Ramos (cell line): ENCODE results near the gene DMRT2.

Experiments
- in situ Hi-C: fragments of 300-500 bp; cut with MboI; formaldehyde crosslinking; loops from one replicate; pipeline ENCODE4 v1.14.3; 2022; ENCODE audit warnings: low sequenced_read_pairs; ENCODE audit not compliant: unreplicated experiment

The DMRT2 gene

DNA sequence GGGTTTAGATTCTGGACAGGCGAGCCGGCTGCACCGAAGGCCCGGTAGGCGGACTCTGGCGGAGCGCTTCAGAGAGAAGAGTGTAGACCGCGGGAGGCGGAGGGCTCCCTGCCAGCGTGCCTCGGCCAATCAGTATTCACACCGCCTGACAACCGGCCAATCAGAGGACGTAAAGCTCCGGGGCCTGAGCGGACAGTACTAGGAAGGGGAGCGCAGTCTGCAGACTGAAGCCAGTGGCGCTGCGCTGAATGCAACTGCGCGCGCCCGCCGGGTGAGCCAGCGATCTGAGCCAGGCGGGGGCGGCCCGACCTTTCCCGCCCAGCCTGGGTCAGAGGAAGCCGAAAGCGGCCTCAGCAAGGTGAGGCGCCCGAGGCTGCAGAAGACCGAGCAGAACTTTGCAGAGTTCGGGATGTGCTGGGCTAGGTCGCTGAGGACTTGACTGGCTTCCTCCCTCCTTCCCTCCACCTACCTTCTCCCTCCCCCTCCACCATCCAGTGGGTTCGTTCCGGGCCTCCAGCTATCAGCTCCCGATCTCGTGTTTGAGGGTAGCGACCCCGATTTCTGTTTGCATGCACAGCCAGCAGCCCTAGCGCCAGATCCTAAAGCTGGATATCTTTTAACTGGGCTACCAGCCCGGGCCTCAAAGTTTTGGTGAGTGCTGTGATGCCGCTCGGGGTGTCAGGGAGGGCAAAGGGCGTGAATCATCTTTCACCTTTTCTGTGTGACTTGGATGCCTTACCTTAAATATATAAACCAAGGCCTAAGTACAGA lies at the start of gene DMRT2:
Gene DMRT2, plus strand, starts transcription at position 233 of the 771 bp plus-strand sequence. CDS start 1,257 bp downstream, outside the sequence.
- in situ Hi-C loops = no loop called here

DNA sequence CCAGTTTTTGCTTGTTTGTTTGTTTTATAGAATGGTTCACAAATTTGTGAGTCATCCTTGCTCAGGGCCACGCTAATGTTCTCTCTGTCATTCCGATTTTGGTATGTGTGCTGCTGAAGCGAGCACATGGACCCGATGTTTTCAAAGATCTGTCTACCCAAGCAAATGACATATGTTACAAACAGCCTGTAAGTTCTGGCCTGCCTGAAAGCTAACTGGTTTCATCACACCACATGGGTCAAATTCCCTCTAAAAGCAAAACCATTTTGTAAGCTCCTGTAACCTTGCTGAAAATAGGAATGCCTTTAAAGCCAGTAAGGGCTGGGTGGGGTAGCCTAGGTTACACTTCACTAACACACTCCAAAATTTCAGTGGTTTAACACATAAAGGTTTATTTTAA lies 48.3 kb upstream of the DMRT2 start:
- in situ Hi-C loops = loop anchor here (5.0 to 25.0 kb wide), 2 partner anchors 110 to 390 kb away; no protein-coding TSS in a partner anchor

DNA sequence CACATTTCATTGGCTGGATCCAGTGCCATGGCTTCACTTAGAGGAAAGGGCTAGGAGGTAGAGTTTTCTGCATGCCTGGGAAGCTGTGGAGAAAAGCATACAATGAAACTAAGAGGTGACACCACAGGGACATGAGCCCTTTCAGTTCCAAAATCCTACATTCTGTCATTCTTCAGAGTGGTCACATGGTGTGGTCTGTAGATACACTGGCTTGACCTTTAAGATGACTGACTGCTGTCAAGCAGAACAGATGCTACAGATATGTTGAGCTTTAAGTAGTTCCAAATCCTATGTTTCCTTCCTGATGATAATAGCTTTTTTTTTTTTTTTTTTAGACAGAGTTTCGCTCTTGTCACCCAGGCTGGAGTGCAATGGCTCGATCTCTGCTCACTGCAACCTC lies 47.5 kb upstream of the DMRT2 start:
- in situ Hi-C loops = loop anchor here (5.0 to 25.0 kb wide), 2 partner anchors 110 to 390 kb away; no protein-coding TSS in a partner anchor

DNA sequence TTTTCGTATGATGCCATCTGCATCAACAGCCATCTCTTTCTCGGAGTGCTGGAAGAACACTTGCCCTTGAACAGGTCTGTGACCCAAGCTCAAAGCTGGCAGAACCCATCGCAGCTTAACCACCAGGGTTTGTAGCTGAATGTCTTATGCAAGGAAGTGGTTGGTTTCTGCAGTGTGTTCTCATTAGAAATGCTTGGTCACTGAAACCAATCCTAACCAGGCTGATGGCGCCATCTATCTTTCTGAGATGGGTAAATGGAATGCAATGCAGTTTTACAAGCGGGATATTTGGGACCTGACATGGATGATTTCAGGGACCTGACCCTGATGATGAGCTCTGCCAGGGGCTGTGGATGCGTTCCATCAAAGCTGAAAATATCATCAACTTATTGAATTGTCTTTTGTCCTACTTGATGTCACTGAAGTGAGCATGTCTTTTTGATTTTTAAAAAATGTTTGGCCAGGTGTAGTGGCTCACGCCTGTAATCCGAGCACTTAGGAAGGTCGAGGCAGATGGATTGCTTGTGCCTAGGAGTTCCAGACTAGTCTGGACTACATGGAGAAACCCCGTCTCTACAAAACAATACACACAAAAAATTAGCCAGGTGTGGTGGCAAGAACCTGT lies 45.0 kb upstream of the DMRT2 start:
- in situ Hi-C loops = loop anchor here (25.0 kb wide), 1 partner anchor 393 kb away; no protein-coding TSS in a partner anchor

DNA sequence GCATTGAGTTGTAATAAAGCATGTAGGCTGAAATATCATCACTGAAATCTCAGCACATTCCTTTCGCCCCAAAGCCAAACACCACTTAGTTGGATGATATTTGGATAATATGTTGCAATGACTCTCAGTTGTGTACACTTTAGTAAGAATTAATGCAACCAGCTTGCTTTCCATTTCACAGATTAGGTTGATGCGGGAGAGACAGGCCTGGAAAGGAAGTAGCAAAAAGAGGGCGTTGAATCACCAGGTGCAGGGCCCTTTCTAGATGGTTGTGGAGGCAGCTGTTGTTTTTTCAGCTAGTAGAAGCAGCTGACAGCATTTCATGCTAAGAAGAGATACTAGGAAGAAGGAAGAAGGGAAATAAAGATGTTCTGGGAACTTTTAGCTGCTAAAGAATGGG lies 42.8 kb upstream of the DMRT2 start:
- in situ Hi-C loops = loop anchor here (25.0 kb wide), 1 partner anchor 395 kb away; no protein-coding TSS in a partner anchor

DNA sequence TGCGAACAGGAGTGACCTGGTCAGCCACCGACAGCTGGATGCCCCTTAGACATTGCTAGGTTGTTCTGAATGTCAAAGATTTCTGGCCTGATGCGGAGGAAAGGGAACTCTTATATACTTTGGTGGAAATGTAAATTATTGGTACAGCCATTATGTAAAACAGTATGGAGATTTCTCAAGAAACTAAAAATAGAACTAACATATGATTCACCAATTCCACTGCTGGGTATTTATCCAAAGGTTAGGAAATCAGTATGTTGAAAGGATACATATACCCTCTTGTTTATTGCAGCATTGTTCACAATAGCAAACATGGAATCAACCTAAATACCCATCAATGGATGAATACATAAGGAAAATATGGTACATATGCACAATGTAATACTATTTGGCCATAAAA lies 41.9 kb upstream of the DMRT2 start:
- in situ Hi-C loops = loop anchor here (25.0 kb wide), 1 partner anchor 396 kb away; no protein-coding TSS in a partner anchor

DNA sequence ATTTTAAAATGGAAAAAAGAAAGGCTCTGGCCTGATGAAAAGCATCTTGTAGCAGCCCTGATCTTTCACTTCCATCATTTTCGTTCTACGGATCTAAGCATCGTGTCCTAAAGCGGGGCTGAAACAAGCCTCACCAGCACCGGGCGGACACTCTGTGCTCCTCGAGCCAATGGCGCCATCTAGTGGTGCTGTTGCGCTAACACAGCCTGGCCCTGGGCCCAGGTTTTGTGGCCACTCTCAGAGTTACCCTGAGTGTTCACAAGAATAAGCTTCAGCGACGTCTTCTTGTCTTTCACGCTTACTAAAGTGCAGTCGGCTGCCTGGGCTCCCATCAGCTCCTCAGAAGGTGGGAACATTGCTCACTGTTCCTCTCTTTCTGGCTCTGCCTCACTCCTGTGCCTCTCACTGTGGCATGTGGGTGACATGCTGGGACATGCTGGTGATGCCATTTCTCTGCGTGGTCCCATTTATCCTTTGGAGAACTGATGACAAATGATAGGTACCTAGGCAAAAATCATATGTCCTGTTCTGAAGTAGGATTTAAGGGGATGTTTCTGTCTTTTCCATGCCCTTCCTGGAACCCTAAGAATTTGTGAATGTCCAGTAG lies 41.0 kb upstream of the DMRT2 start:
- in situ Hi-C loops = loop anchor here (25.0 kb wide), 1 partner anchor 397 kb away; no protein-coding TSS in a partner anchor

DNA sequence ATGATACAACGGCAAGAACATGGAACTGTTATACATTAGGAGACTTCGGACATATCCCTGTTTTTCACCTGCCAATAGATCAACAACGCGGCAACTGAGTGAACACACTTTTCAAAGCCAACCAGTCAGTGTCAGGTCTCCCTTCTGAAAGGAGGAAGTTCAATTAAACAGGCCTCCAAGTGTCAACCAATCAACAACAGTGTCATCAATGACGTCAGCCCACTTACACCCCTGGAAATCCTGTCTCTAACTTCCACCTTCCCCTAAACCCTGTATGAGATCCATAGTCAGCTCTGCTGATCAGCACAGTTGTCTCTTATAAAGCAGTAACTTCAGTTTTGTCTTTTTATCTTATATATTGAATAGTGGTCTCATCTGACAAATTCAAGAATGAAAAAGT lies 37.1 kb upstream of the DMRT2 start:
- in situ Hi-C loops = loop anchor here (25.0 kb wide), 1 partner anchor 401 kb away; no protein-coding TSS in a partner anchor

DNA sequence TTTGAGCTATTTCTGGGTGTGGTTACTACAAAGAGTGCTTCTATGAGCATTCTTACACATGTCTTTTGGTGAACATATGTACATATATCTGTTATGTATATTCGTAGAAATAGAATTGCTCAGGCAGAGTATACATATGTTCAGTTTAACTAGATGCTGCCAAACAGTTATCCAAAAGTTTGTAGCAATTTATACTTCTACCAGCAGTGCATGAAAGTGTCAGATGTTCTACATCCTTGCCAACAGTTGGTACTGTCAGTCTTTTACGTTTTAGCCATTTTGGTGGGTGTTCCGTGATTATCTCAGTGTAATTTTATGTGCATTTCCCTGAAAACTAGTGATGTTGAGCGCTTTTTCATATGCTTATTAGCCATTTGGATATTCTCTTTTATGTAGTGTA lies 35.9 kb upstream of the DMRT2 start:
- in situ Hi-C loops = loop anchor here (25.0 kb wide), 1 partner anchor 402 kb away; no protein-coding TSS in a partner anchor

DNA sequence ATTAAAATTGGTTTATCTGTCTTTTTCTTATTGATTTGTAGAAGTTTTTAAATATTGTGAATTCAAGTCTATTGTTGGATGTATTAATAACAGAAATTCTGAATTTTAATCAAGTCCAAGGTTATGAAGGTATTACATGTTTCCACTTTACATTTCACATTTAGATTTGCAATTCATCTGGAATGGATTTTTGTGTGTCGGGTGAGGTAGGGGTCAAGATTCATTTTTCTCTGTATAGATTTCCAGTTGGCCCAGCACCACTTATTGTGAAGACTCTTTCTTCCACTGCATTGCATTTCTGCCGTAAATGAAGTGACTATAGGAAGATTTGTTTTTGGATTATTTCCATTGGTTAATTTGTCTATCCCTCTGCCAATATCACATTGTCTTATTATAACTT lies 35.5 kb upstream of the DMRT2 start:
- in situ Hi-C loops = loop anchor here (25.0 kb wide), 1 partner anchor 402 kb away; no protein-coding TSS in a partner anchor

DNA sequence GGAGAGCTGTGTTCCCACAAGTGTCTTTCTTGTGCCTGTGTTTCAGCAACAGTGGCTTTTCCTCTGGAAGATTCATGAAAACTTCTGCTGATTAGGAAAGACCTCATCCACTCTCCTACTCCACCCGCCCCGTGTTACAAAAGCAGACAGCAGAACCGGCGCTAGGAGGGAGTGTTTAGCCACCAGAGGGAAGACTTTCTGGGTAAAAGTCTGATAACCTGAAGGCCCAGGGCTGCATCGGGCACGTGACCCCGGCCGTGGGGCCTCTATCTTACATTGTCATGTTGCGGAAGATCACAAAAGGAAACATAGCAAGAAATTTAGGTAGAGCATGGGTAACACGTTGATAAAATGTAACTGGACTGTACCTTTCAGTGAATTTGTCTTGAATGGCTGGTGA lies 32.0 kb upstream of the DMRT2 start:
- in situ Hi-C loops = loop anchor here (25.0 kb wide), 1 partner anchor 406 kb away; no protein-coding TSS in a partner anchor

DNA sequence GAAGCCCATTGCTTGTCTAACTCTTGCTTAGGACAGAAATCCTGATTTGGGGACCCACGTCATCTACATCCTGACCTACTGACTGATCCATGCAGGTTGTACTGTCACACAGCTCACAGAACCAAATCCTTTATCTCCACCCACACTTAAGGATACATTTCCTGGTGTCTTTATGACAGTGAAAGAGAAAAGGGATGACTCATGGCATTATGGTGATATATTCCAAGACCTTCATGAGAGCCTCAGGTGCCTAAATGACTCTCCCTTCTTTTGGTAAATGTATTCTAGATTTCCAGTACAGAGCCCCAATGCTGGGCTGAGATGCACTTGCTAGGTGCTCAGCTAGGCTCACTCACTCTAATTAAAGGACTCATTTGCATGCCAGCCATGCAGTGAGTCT lies 26.0 kb upstream of the DMRT2 start:
- in situ Hi-C loops = loop anchor here (25.0 kb wide), 1 partner anchor 412 kb away; no protein-coding TSS in a partner anchor

DNA sequence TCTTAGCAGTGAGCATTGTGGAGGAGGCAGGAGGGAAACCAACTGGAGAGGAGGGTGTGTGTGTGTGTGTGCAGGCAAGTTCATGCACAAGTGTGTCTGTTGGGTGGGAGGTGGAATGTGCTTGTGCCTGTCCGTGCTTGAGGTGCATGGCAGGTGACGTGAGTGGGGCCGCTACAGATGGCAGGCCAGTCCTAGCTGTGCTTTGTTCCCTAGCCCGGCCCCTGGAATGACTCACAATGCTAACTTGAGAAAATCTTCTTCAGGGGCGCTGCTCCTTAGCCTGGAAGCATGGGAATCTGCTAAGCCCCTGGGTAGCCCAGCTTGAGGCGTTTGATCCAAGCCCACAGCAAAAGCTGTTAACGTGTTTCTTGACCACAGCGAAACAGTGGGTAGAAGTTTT lies 25.0 kb upstream of the DMRT2 start:
- in situ Hi-C loops = no loop called here

DNA sequence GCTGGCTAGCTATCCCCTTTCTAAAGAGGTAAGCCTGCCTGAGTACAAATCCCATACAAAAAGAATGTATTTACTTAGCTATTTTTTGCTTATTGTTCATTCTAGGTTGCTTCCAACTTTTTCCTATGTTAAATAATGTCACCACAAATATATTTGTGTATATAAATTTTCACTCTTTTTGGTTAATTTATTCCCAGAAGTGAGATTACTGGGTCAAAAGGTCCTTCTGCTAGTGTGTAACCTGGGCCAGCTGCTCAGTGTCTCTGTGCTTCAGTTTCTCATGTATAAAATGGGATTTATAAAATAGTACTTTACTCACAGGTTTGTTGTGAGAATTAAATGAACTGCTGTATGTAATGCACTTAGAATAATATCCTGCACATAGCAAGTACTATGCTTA lies 23.9 kb upstream of the DMRT2 start:
- in situ Hi-C loops = no loop called here

DNA sequence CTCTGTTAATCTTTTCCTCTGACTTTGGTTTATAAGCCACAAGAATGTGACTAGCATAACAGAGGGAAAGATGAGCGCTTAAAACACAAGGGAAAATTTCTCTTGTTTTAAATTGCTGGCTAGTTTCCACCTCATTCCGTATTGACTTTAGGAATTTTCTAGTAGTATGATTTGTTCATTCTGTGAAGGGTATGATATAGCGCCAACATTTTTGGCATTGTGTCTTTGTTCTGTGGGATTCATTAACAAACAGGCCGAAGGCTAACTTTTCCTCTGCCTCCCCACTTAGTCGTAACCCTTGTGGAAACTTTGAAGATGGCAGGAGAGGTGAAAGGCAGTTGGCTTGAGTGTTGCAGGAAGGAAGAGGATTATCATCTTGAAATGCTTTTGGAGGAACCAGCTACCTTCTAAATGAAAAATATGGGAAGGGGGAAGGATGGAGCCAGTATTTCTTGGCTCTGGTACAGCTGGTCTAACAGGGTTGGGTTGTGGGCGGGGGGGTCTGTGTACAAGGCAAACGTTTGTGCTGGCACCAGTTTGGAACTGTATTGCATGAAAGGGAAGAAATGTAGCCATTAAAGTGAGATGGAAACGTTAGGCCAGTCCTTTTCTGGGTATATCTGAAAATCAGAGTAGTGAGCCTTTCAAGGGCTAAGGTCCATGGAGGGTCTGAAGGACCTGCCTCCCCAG lies 21.5 kb upstream of the DMRT2 start:
- in situ Hi-C loops = no loop called here

DNA sequence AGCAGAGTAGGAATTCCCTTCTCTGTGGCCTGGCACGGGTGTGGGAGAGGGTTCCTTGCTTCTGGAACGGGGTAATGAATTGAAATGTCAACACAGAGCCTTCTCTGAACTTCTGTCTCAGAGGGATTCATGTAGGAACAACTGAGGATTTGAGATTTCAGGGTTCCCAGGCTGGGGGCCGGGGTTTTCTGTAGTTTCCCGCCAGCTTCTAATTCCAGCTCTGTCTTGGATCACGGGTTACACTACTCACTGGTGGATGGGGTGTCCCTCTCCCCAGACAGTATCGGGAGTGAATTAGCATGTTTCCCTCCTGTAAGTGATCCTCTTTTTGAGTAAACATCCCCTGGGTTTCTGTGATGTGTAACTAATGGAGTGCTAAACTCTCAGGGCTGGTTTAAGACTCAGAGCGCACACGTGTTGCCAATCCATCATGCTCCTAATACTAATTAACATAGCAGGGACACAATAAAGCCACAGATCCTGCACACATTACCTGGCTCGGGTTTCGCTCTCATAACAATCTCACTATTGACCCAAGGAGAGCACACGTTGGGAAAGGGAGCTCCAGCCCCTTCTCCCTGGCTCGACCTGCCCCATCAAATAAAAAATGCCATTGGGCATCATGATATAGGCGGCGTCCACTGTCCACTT lies 18.1 kb upstream of the DMRT2 start:
- in situ Hi-C loops = no loop called here

DNA sequence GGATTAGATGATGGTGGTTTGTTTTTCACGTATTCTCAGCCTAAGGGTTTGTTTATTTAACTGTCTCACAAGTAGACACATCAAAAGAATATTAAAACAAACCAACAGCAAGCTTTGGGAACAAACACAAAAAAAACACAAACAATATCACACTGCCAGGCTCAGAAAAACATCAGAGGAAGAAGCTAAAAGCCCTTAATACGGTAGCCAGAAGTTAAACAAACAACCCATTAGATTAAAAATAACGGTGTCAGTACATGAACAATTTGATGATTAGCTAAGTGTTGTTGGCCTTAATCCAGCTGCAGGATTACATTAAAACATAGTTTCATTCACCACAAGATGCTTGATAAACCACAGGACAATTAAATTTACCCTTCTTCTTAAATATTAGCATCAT lies 15.9 kb upstream of the DMRT2 start:
- in situ Hi-C loops = no loop called here

DNA sequence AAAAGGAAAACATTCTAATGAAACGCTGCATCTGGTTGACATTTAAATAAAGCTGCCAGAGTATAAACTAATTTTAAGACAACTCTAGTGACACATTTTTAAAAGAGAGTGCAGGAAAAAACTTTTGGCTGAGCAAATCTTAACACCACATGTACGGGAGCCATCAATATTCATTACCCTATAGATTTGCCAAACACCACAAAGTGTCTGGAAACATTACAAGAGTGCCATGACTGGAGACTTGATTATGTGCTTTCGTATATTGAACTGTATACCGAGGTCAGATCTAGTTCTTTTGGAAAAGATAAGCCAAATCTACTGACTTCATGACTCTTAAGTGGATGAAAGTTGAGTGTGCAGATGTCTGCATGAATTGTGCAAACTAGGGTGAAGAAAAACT lies 10.6 kb upstream of the DMRT2 start:
- in situ Hi-C loops = no loop called here

DNA sequence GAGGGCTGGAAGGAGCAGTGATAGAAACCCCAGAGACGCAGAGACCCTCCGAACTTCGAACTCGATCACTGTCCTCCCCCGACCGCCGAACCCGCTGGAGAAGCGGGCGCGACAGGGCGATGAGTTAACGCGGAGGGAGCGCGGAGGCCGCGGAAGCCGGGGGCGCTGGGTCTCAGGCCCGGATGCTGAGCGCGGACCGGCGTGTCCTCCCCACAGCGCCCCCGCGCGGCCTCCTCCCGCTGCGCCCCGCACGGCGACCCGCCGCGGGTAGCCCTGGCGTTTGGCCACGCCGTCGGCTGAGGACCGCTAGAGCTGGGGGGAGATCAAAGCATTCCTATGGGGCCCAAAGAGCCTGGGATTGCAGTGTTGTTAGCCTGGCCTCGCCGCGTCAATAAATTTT lies 7.7 kb upstream of the DMRT2 start:
- in situ Hi-C loops = no loop called here

DNA sequence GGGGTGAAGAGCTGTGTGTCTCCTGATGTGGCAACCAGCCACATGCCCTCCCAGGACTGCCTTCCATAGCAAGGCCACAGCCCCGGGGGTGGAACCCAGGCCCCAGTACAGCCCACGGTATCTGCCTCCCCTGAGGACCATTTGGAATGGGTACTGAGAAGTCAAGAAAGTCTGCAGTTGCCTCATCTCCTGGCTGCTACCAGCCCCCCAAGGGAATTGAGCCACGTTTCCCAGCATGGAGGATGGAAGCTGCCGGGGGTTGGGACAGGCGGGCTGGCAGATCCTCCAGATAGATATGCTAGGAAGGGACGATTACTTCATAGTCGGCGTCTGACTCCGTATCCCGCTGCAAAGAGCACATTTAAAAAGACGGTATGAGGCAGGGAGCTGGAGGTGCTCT lies 5.5 kb upstream of the DMRT2 start:
- in situ Hi-C loops = no loop called here
